ENCODE measurements around the gene CHN2. TPM values are rescaled to one million over a fixed set of nuclear protein-coding genes. Genes with fewer than 3 reads are reported as not detected.

The CHN2 gene
- total RNA-seq, 1 experiment from 2014 or later: 5.0 TPM

GRCh38 chr7:29275493-29275892 is 80.9 kb downstream of the CHN2 start (continued):
- TF ChIP-seq CDX4 (CRISPR knock-in tag; IDR thresholded peaks at IDR 0.05; ENCODE audit: borderline replicate concordance) (no peak), IRF2 (CRISPR knock-in tag; IDR thresholded peaks at IDR 0.05; ENCODE audit: borderline replicate concordance, low read depth) (no peak), EMX1 (CRISPR knock-in tag; IDR thresholded peaks at IDR 0.05) (no peak), FOXK1 (CRISPR knock-in tag; IDR thresholded peaks at IDR 0.05) (no peak)
- TF ChIP-seq, protein P1, sequence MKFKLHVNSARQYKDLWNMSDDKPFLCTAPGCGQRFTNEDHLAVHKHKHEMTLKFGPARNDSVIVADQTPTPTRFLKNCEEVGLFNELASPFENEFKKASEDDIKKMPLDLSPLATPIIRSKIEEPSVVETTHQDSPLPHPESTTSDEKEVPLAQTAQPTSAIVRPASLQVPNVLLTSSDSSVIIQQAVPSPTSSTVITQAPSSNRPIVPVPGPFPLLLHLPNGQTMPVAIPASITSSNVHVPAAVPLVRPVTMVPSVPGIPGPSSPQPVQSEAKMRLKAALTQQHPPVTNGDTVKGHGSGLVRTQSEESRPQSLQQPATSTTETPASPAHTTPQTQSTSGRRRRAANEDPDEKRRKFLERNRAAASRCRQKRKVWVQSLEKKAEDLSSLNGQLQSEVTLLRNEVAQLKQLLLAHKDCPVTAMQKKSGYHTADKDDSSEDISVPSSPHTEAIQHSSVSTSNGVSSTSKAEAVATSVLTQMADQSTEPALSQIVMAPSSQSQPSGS (CRISPR knock-in tag; IDR thresholded peaks at IDR 0.05; ENCODE audit: borderline replicate concordance, low read depth): no peak

- H3K9me3 Mint-ChIP-seq: no peaks in the 10 kb centered on the region
- DNase-seq (ENCODE audit: low spot score): no peak
- H3K36me3 Mint-ChIP-seq: no peaks in the 10 kb centered on the region
- peak; percentile 38 for ATAC-seq
- peaks cover 43% of the 10 kb centered on the region for H3K4me1 Mint-ChIP-seq
- ChIA-PET CTCF (interaction anchor here (0.9 to 3.7 kb wide), 6 partner anchors 20 to 354 kb away, joined by 3 to 16 read pairs (median 4); no protein-coding TSS in a partner anchor), POLR2A (no interaction called here)
- no peak overlapping the region for H3K4me3 Mint-ChIP-seq
- no peak overlapping the region for H3K27ac Mint-ChIP-seq
- TF ChIP-seq ZNF121 (CRISPR knock-in tag; IDR thresholded peaks at IDR 0.05) (no peak), TEAD1 (CRISPR knock-in tag; IDR thresholded peaks at IDR 0.05) (no peak), HMGXB4 (CRISPR knock-in tag; IDR thresholded peaks at IDR 0.05) (no peak), SMAD4 (CRISPR knock-in tag; IDR thresholded peaks at IDR 0.05) (no peak)
- TF ChIP-seq, protein P2, sequence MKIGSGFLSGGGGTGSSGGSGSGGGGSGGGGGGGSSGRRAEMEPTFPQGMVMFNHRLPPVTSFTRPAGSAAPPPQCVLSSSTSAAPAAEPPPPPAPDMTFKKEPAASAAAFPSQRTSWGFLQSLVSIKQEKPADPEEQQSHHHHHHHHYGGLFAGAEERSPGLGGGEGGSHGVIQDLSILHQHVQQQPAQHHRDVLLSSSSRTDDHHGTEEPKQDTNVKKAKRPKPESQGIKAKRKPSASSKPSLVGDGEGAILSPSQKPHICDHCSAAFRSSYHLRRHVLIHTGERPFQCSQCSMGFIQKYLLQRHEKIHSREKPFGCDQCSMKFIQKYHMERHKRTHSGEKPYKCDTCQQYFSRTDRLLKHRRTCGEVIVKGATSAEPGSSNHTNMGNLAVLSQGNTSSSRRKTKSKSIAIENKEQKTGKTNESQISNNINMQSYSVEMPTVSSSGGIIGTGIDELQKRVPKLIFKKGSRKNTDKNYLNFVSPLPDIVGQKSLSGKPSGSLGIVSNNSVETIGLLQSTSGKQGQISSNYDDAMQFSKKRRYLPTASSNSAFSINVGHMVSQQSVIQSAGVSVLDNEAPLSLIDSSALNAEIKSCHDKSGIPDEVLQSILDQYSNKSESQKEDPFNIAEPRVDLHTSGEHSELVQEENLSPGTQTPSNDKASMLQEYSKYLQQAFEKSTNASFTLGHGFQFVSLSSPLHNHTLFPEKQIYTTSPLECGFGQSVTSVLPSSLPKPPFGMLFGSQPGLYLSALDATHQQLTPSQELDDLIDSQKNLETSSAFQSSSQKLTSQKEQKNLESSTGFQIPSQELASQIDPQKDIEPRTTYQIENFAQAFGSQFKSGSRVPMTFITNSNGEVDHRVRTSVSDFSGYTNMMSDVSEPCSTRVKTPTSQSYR (CRISPR knock-in tag; IDR thresholded peaks at IDR 0.05): no peak
- no peaks in the 10 kb centered on the region for H3K27me3 Mint-ChIP-seq (ENCODE audit: low read depth)
Observed at GRCh38 chr7:29276199-29276598, 81.6 kb downstream of the CHN2 start.

DNA sequence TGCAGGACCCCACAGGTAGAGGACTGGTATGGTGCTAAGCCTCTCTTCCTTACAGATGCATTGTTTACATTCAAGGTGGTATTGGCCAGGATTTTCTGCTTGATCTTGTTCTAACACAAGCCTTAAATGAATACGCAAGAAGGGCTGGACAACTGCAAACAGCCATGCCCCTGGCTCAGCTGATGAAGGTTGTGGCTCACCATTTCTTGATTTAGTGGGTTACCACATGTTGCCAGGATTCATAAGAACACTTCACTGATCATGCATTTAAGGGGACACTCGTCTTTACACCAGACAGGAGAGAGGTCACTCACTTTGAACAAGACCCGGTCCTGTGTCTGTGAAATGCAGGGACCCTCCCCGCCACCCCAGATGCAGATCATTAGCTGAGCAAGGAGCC is 82.2 kb downstream of the CHN2 start:
- POLR2A ChIA-PET: no interaction called here
- H3K9me3 Mint-ChIP-seq: no peaks in the 10 kb centered on the region
- H3K4me1 Mint-ChIP-seq: peaks cover 39% of the 10 kb centered on the region
- CTCF ChIA-PET: interaction anchor here (0.9 to 3.7 kb wide), 5 partner anchors 20 to 355 kb away, joined by 3 to 16 read pairs (median 4); no protein-coding TSS in a partner anchor
- no peaks in the 10 kb centered on the region for H3K36me3 Mint-ChIP-seq
- ATAC-seq: no peak
- H3K27ac Mint-ChIP-seq: no peak overlapping the region
- no peak overlapping the region for H3K4me3 Mint-ChIP-seq
- no peak for DNase-seq (ENCODE audit: low spot score)
- no peaks in the 10 kb centered on the region for H3K27me3 Mint-ChIP-seq (ENCODE audit: low read depth)
- TF ChIP-seq, protein P3, sequence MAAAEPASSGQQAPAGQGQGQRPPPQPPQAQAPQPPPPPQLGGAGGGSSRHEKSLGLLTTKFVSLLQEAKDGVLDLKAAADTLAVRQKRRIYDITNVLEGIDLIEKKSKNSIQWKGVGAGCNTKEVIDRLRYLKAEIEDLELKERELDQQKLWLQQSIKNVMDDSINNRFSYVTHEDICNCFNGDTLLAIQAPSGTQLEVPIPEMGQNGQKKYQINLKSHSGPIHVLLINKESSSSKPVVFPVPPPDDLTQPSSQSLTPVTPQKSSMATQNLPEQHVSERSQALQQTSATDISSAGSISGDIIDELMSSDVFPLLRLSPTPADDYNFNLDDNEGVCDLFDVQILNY (CRISPR knock-in tag; IDR thresholded peaks at IDR 0.05): no peak
- no peak for TF ChIP-seq ELF4 (CRISPR knock-in tag; IDR thresholded peaks at IDR 0.05; ENCODE audit: low read depth)
- TF ChIP-seq, protein P4, sequence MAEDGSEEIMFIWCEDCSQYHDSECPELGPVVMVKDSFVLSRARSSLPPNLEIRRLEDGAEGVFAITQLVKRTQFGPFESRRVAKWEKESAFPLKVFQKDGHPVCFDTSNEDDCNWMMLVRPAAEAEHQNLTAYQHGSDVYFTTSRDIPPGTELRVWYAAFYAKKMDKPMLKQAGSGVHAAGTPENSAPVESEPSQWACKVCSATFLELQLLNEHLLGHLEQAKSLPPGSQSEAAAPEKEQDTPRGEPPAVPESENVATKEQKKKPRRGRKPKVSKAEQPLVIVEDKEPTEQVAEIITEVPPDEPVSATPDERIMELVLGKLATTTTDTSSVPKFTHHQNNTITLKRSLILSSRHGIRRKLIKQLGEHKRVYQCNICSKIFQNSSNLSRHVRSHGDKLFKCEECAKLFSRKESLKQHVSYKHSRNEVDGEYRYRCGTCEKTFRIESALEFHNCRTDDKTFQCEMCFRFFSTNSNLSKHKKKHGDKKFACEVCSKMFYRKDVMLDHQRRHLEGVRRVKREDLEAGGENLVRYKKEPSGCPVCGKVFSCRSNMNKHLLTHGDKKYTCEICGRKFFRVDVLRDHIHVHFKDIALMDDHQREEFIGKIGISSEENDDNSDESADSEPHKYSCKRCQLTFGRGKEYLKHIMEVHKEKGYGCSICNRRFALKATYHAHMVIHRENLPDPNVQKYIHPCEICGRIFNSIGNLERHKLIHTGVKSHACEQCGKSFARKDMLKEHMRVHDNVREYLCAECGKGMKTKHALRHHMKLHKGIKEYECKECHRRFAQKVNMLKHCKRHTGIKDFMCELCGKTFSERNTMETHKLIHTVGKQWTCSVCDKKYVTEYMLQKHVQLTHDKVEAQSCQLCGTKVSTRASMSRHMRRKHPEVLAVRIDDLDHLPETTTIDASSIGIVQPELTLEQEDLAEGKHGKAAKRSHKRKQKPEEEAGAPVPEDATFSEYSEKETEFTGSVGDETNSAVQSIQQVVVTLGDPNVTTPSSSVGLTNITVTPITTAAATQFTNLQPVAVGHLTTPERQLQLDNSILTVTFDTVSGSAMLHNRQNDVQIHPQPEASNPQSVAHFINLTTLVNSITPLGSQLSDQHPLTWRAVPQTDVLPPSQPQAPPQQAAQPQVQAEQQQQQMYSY (CRISPR knock-in tag; IDR thresholded peaks at IDR 0.05): no peak
- TF ChIP-seq ARID4B (CRISPR knock-in tag; IDR thresholded peaks at IDR 0.05; ENCODE audit: borderline replicate concordance): no peak
- TF ChIP-seq CTCF (IDR thresholded peaks at IDR 0.05): no peak

Data from WTC11 (cell line).